Activated CD4-positive, alpha-beta T cell treated with anti-CD3 and anti-CD28 coated beads, Interleukin-2, amount 10 ng/mL, durations not matched to agents 24 days and 14 days (primary cell): ENCODE results near the gene JPH3. TPM values are rescaled to one million over a fixed set of nuclear protein-coding genes. Genes with fewer than 3 reads are reported as not detected.
A peak's percentile ranks its signal among the peaks of the same experiment; 100 is the strongest.

ENCODE experiments used
- DNase-seq: peaks from one replicate; pipeline ENCODE4 v3.0.0; 2022
- H3K27ac Mint-ChIP-seq: one replicate; pipeline ENCODE4 v1.8.0; 2022; ENCODE audit warnings: mild to moderate bottlenecking, mixed read lengths
- H3K27me3 Mint-ChIP-seq: one replicate; pipeline ENCODE4 v1.8.0; 2022; ENCODE audit warnings: mixed read lengths
- H3K36me3 Mint-ChIP-seq: one replicate; pipeline ENCODE4 v1.8.0; 2022; ENCODE audit warnings: low read depth, mild to moderate bottlenecking, mixed read lengths
- H3K4me1 Mint-ChIP-seq: one replicate; pipeline ENCODE4 v1.8.0; 2021; ENCODE audit warnings: mixed read lengths
- H3K4me3 Mint-ChIP-seq: one replicate; pipeline ENCODE4 v1.8.0; 2022; ENCODE audit warnings: mild to moderate bottlenecking, moderate library complexity, mixed read lengths
- H3K9me3 Mint-ChIP-seq: one replicate; pipeline ENCODE4 v1.8.0; 2021; ENCODE audit warnings: mixed read lengths
- intact Hi-C: fragments of 100-400 bp; cut with micrococcal nuclease; formaldehyde crosslinking; loops from one replicate; pipeline ENCODE4 v1.15.1; 2023
- total RNA-seq: library from RNA; stranded (reverse); gene quantifications from 2 replicates; pipeline ENCODE4 v1.2.3, GENCODE V29; 2022

The JPH3 gene
- total RNA-seq, 1 donor from 2014 or later: not detected

- H3K4me3 Mint-ChIP-seq: no peak overlapping the region
- peaks cover 51% of the 10 kb centered on the region for H3K27me3 Mint-ChIP-seq
Observed at GRCh38 chr16:87601401-87601981, 817 bp upstream of the JPH3 start.

GRCh38 chr16:87602821-87603683 lies 744 bp downstream of the JPH3 start:
- Mint-ChIP-seq H3K27me3 (peaks cover 58% of the 10 kb centered on the region), H3K4me1 (peaks cover 3% of the 10 kb centered on the region), H3K27ac (no peak overlapping the region), H3K36me3 (no peaks in the 10 kb centered on the region), H3K9me3 (no peaks in the 10 kb centered on the region), H3K4me3 (peak overlapping the region; percentile 54)
- intact Hi-C loops: no loop called here
- DNase-seq: no peak

More at GRCh38 chr16:87601401-87601981, 817 bp upstream of the JPH3 start:
- H3K9me3 Mint-ChIP-seq: no peaks in the 10 kb centered on the region
- no peaks in the 10 kb centered on the region for H3K36me3 Mint-ChIP-seq
- peaks cover 3% of the 10 kb centered on the region for H3K4me1 Mint-ChIP-seq
- H3K27ac Mint-ChIP-seq: no peak overlapping the region
- intact Hi-C loops: no loop called here
- DNase-seq: no peak

GRCh38 chr16:87603684-87604633 lies 1.7 kb downstream of the JPH3 start:
- no peak overlapping the region for H3K4me3 Mint-ChIP-seq
- peaks cover 58% of the 10 kb centered on the region for H3K27me3 Mint-ChIP-seq
- peaks cover 3% of the 10 kb centered on the region for H3K4me1 Mint-ChIP-seq
- intact Hi-C loops: no loop called here
- no peaks in the 10 kb centered on the region for H3K9me3 Mint-ChIP-seq
- no peaks in the 10 kb centered on the region for H3K36me3 Mint-ChIP-seq
- no peak overlapping the region for H3K27ac Mint-ChIP-seq
- no peak for DNase-seq

- Mint-ChIP-seq H3K4me3 (no peak overlapping the region), H3K9me3 (no peaks in the 10 kb centered on the region), H3K4me1 (peaks cover 3% of the 10 kb centered on the region), H3K36me3 (no peaks in the 10 kb centered on the region), H3K27me3 (peaks cover 52% of the 10 kb centered on the region), H3K27ac (no peak overlapping the region)
- DNase-seq: no peak
- intact Hi-C loops: no loop called here
Observed at GRCh38 chr16:87604634-87605111, 2.4 kb downstream of the JPH3 start.

- DNase-seq: no peak
- intact Hi-C loops: no loop called here
- Mint-ChIP-seq H3K36me3 (no peaks in the 10 kb centered on the region), H3K4me3 (no peak overlapping the region), H3K9me3 (no peaks in the 10 kb centered on the region), H3K27ac (no peak overlapping the region), H3K4me1 (peaks cover 3% of the 10 kb centered on the region), H3K27me3 (peaks cover 34% of the 10 kb centered on the region)
Observed at GRCh38 chr16:87607223-87607622, 4.9 kb downstream of the JPH3 start.

- no peak overlapping the region for H3K4me3 Mint-ChIP-seq
- H3K4me1 Mint-ChIP-seq: peaks cover 3% of the 10 kb centered on the region
- intact Hi-C loops: no loop called here
- no peak for DNase-seq
- no peak overlapping the region for H3K27ac Mint-ChIP-seq
- H3K27me3 Mint-ChIP-seq: peaks cover 34% of the 10 kb centered on the region
- H3K9me3 Mint-ChIP-seq: no peaks in the 10 kb centered on the region
- no peaks in the 10 kb centered on the region for H3K36me3 Mint-ChIP-seq
Observed at GRCh38 chr16:87607871-87608270, 5.6 kb downstream of the JPH3 start.

- intact Hi-C loops: no loop called here
- Mint-ChIP-seq H3K27me3 (peaks cover 29% of the 10 kb centered on the region), H3K36me3 (no peaks in the 10 kb centered on the region), H3K27ac (no peak overlapping the region), H3K4me3 (no peak overlapping the region), H3K9me3 (no peaks in the 10 kb centered on the region), H3K4me1 (no peaks in the 10 kb centered on the region)
- DNase-seq: peak; percentile 88
Observed at GRCh38 chr16:87608400-87608985, 6.2 kb downstream of the JPH3 start.

- Mint-ChIP-seq H3K4me3 (no peak overlapping the region), H3K9me3 (no peaks in the 10 kb centered on the region), H3K36me3 (no peaks in the 10 kb centered on the region), H3K4me1 (no peaks in the 10 kb centered on the region), H3K27me3 (peaks cover 16% of the 10 kb centered on the region), H3K27ac (no peak overlapping the region)
- no peak for DNase-seq
- intact Hi-C loops: no loop called here
Observed at GRCh38 chr16:87610026-87610425, 7.7 kb downstream of the JPH3 start.

- Mint-ChIP-seq H3K4me3 (no peak overlapping the region), H3K27me3 (peaks cover 7% of the 10 kb centered on the region), H3K27ac (no peak overlapping the region), H3K36me3 (no peaks in the 10 kb centered on the region), H3K9me3 (no peaks in the 10 kb centered on the region), H3K4me1 (no peaks in the 10 kb centered on the region)
- intact Hi-C loops: no loop called here
- no peak for DNase-seq
Observed at GRCh38 chr16:87611456-87611855, 9.1 kb downstream of the JPH3 start.

- no peak for DNase-seq
- H3K4me3 Mint-ChIP-seq: no peak overlapping the region
- no peaks in the 10 kb centered on the region for H3K36me3 Mint-ChIP-seq
- intact Hi-C loops: no loop called here
- no peaks in the 10 kb centered on the region for H3K27me3 Mint-ChIP-seq
- no peaks in the 10 kb centered on the region for H3K9me3 Mint-ChIP-seq
- no peak overlapping the region for H3K27ac Mint-ChIP-seq
- no peaks in the 10 kb centered on the region for H3K4me1 Mint-ChIP-seq
Observed at GRCh38 chr16:87613961-87614360, 11.7 kb downstream of the JPH3 start.

GRCh38 chr16:87615621-87616041 lies 13.3 kb downstream of the JPH3 start:
- H3K4me3 Mint-ChIP-seq: no peak overlapping the region
- no peaks in the 10 kb centered on the region for H3K36me3 Mint-ChIP-seq
- no peaks in the 10 kb centered on the region for H3K9me3 Mint-ChIP-seq
- intact Hi-C loops: no loop called here
- no peaks in the 10 kb centered on the region for H3K27me3 Mint-ChIP-seq
- H3K4me1 Mint-ChIP-seq: no peaks in the 10 kb centered on the region
- H3K27ac Mint-ChIP-seq: no peak overlapping the region
- DNase-seq: no peak

GRCh38 chr16:87616556-87616955 lies 14.2 kb downstream of the JPH3 start:
- Mint-ChIP-seq H3K27ac (no peak overlapping the region), H3K9me3 (no peaks in the 10 kb centered on the region), H3K27me3 (no peaks in the 10 kb centered on the region), H3K36me3 (no peaks in the 10 kb centered on the region), H3K4me1 (no peaks in the 10 kb centered on the region), H3K4me3 (no peak overlapping the region)
- intact Hi-C loops: no loop called here
- DNase-seq: no peak

- no peak for DNase-seq
- H3K27me3 Mint-ChIP-seq: no peaks in the 10 kb centered on the region
- no peak overlapping the region for H3K4me3 Mint-ChIP-seq
- intact Hi-C loops: no loop called here
- H3K4me1 Mint-ChIP-seq: no peaks in the 10 kb centered on the region
- no peaks in the 10 kb centered on the region for H3K9me3 Mint-ChIP-seq
- no peaks in the 10 kb centered on the region for H3K36me3 Mint-ChIP-seq
- H3K27ac Mint-ChIP-seq: no peak overlapping the region
Observed at GRCh38 chr16:87618216-87618615, 15.9 kb downstream of the JPH3 start.
